Fibroblast of peridontal ligament (primary cell): ENCODE data around the gene IFIH1.

Source experiments
- DNase-seq: peaks from one replicate; pipeline ENCODE4 v3.0.0-alpha.2; 2010; ENCODE audit errors: extremely low read depth

The IFIH1 gene

DNA sequence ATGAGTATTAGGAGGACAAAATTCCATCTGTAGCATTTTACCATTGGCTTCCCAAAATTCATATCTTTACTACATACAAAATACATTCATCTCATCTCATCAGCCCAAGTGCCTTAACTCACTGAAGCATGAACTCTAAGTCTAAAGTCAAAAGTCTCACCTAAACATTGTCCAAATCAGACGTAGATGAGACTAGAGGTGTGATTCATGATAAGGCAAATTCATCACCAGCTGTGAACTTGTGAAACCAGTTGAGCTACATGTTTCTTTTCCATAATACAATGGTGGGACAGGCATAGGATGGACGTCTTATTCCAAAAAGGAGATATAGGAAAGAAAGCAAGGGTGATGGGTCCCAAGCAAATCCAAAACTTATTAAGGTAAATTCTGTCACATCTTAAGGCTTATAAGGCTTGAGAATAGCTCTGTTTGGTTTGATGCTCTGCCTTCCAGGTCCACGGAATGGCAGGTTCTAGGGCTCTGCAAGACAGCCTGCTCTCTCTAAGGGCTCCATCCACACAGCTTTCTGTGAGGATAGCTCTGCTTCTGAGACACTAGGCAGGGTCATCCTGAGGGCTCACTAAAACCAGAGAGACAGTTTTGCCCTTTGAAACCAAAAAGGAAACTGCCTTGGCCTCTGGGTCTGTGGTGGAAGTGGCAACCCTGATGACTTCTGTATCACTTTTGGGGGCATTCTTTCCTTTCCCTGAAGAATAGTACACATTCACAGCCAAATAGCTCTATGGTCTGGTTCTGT is 9.6 kb downstream of the IFIH1 start:
- no peak for DNase-seq

GRCh38 chr2:162305901-162306300 is 12.6 kb downstream of the IFIH1 start:
- DNase-seq: no peak

- no peak for DNase-seq
Measured at GRCh38 chr2:162301877-162302276, 16.6 kb downstream of the IFIH1 start.

GRCh38 chr2:162301151-162301804 is 17.2 kb downstream of the IFIH1 start:
- DNase-seq: peak; percentile 85

- DNase-seq: no peak
Measured at GRCh38 chr2:162300266-162300665, 18.2 kb downstream of the IFIH1 start.

- no peak for DNase-seq
Measured at GRCh38 chr2:162298669-162299335, 19.7 kb downstream of the IFIH1 start.

GRCh38 chr2:162297925-162298552 is 20.4 kb downstream of the IFIH1 start:
- DNase-seq: peak; percentile 92

DNA sequence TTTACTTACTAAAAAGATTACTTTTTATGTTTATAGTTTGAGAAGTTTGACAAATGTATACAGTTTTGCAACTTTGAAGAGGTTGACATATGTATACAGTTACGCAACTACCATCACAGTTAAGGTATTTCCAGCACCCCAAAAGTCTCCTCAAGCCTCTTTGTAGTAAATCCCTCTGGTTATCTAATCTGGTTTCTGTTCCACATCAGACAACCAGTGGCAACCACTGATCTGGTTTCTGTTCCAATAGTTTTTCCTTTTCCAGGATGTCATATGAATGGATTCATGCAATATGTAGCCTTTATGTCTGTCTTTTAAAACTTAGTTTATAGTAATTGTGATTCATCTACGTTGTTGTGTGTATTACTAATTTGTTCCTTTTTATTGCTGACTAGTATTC is 23.5 kb downstream of the IFIH1 start:
- DNase-seq: no peak

DNA sequence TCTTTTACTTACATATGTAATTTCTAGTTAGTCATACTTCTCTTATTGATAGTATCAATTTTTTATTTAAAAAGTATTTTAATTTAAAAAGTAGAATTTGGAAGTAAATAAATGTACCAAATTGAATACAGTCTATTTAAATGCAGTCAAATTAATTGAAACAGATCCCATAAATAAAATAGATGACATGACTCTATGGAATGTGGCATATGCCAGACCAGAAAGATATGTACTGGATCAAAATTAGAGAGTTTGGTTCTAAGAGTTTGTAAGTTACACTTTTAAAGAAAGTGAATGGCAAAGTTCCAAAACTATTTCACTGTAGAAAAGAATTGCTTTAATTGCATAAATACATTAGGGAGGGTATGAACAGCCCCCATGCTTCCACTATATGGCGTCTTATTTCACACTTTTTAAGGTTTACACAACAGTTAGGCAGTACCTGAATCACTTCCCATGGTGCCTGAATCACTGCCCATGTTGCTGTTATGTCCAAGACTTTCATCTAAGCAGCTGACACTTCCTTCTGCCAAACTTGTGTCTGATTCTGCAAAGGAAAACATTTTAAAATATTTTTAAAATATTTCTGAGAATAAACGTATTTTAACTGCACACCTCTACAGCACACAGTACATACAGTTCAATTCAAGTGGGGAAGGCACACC is 25.2 kb downstream of the IFIH1 start:
- no peak for DNase-seq

DNA sequence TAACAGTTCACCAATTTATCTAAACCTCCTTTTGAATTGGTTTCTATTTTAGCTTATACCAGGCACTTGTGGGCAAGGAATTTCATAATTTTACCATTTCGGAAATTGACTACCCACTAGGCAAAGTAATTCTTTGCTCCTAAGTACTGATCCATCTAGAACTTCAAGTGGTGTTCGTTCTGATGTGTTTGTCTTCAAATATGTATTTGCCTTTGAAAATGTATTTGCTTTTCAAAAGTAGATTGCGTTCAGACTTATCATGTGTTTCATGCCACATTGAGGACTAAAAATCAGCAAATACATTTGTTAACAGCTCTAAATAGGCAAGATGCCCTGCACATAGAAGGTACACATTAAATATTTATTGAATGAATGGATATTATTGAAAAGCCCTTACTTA is 26.7 kb downstream of the IFIH1 start:
- DNase-seq: no peak

- DNase-seq: peak; percentile 59
Measured at GRCh38 chr2:162282765-162283425, 35.6 kb downstream of the IFIH1 start.

DNA sequence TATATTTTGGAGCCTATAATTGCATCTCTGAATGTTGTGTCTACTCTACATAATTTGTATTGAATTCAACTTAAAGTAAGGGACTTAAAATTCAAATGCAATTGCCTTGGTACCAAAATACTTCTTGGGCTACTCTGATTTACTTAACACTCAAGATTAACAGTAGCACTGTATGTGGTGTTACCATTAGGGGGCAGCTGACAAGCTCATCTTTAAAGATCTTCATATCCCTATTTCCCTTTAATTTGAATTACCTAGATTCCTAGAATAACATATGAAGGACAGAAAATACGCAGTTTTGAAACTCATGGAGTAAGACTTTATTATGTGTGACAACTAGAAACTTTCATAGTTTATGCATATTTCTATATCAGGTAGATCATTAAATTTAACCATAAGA is 37.8 kb downstream of the IFIH1 start:
- DNase-seq: no peak

- no peak for DNase-seq
Measured at GRCh38 chr2:162277381-162277780, 41.1 kb downstream of the IFIH1 start.

DNA sequence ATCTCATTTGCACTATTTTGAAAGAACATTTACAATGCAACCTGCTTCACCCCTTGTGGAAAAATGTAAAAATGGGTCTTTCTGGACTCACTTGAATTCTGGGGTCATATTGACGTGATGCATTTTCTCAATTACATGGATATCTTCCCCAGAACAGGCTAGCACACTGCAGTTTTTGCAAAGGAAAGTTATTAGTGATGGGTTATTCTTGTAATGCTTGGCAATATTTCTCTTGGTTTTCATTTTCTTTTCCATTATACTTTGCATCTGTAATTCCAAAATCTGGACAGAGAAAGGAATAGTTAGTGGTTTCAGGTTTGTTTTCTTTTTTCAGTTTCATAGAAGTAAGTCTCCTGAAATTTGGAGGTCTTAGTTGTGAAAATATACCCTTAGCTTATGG is 50.5 kb downstream of the IFIH1 start:
- DNase-seq: no peak

- no peak for DNase-seq
Measured at GRCh38 chr2:162267496-162267895, 51.0 kb downstream of the IFIH1 start.

DNA sequence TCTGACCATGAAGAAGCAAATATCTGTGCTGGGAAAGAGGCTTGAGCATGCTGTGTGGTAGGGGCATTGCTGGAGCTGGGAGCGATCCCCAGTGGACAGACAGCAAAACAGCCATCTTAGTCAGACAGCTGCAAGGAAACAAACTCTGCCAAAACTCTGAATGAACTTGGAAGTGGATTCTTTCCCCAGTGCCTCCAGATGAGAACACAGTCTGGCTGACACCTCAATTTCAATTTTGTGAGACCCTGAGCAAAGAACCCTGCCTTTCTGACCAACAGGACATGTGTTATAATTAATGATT is 52.1 kb downstream of the IFIH1 start:
- DNase-seq: no peak

GRCh38 chr2:162265666-162266459 is 52.6 kb downstream of the IFIH1 start:
- no peak for DNase-seq

- DNase-seq: peak; percentile 83
Measured at GRCh38 chr2:162261032-162261945, 57.2 kb downstream of the IFIH1 start.

GRCh38 chr2:162258686-162259085 is 59.8 kb downstream of the IFIH1 start:
- peak; percentile 75 for DNase-seq

GRCh38 chr2:162258169-162258568 is 60.3 kb downstream of the IFIH1 start:
- DNase-seq: no peak
